ENCODE results near the gene TEX22. TPM values are rescaled to one million over a fixed set of nuclear protein-coding genes. Genes with fewer than 3 reads are reported as not detected.

Gene TEX22, protein sequence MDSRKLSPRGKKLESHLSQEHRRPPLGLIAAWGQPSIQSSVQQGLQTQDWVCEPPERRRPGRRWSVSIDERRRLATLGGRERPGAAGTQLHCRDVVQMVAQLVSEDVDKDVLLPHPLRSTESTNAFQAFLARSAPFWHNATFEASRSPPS
- total RNA-seq, result 0.13 and 0.37 TPM in 2 replicates

DNA sequence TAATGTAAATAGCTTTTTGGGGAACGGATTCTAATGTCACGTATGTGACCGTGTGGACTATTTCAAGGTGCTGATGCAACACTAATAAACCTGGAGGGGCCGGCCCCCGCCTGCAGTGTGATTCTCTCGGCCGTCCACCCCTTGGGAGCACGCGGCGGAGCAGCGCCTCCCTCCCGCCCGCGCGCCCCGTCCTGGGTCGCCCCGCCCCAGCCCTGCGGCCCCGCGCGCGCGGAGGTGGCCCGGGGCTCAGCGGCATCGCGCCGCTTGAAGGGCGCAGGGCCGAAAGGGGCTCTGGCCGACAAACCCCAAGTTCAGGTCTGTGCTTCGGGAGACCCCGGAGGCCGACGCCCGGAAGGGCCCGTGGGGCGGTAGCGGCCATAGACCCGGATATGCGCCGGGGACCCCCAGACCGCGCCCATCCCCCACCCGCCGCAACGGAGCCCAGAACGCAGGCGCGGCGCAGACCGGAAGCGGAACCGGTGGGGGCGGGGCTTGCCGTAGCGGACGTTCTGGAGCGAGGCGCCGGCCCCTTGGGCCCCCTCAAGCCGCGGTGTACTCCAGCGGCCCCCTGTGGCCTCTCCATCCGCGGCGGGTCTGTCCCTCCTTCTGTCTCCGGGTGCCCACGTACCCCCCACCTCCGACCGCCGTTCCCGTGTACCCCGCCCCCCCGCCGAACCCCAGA, at the start of gene TEX22:
Gene TEX22 (plus strand): TSS at position 495 of the 682 bp plus-strand sequence. CDS start 803 bp downstream, outside the sequence.

DNA sequence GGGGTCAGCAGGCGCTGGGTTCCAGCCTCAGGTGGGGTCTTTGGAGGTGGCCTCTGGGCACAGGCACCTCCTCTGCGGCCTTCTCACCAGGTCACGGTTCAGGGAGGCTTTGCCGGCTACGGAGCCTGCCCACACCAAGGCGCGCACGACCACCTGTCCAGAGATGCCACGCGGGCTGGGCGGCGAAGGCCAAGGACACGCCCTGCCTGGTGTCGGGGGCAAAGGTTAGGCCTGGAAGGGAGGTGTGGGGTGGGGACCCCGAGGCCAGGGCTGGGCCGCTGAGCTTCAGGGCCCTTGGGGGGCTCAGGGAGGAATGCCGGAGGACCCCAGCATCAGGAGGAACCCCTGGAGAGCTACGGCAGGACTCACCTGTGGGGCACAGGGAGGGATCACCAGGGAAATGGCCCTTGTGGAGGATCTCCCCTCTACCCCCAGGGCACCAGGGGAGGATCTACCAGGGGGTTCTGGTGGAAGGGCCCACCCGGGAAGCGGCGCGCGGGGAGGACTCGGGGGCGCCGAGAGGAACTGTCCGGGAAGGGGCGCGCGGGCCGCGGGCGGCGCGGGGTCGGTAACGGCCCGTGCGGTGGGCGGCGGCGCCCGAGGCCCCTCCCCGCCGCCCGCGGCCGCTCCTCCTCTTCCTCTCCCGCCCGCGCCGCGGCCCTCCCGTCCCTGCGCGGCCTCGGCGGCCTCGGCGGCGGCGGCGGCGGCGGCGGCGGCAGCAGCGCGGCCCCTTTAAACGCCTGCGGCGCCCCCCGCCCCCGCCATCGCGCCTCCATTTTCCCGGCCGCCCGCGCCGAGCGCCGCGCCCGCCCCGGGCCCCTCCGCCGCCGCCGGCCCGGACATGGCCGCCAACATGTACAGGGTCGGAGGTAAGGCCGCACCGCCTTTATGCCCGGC, 21.1 kb downstream of the TEX22 start, which contains the start of gene MTA1:
Gene MTA1 (plus strand): TSS at position 633 of the 897 bp plus-strand sequence. CDS start 209 bp downstream, at position 842.

Other genes with a start within 250 kb of the TEX22 start
- gene JAG2, start 229.8 kb upstream of the TEX22 start, total RNA-seq, result 1.1 and 2.1 TPM in 2 replicates
- 10.3 and 16.1 TPM in 2 replicates for gene NUDT14, start 217.2 kb upstream of the TEX22 start, total RNA-seq
- 37.0 and 44.7 TPM in 2 replicates for gene BTBD6, start 150.0 kb upstream of the TEX22 start, total RNA-seq
- 32.0 and 41.2 TPM in 2 replicates for gene BRF1, start 97.5 kb upstream of the TEX22 start, total RNA-seq
- gene PACS2, start 83.8 kb upstream of the TEX22 start, total RNA-seq, result 48.9 and 51.1 TPM in 2 replicates
- gene MTA1, start 21.3 kb downstream of the TEX22 start, total RNA-seq, result 24.3 and 31.5 TPM in 2 replicates
- 141 and 146 TPM in 2 replicates for gene CRIP2, start 76.3 kb downstream of the TEX22 start, total RNA-seq
- 46.4 and 49.0 TPM in 2 replicates for gene CRIP1, start 88.3 kb downstream of the TEX22 start, total RNA-seq
- 5.6 and 11.9 TPM in 2 replicates for gene TEDC1, start 92.7 kb downstream of the TEX22 start, total RNA-seq
- gene TMEM121, start 128.0 kb downstream of the TEX22 start, total RNA-seq, result 8.3 and 11.8 TPM in 2 replicates